GM19395 (cell line): ENCODE measurements around the gene TOM1L2.

ENCODE experiments used
- ATAC-seq: cut with Tn5 transposase; IDR thresholded peaks from one replicate; pipeline ENCODE4 v1.9.1; 2021; ENCODE audit warnings: mild to moderate bottlenecking, moderate library complexity; ENCODE audit not compliant: unreplicated experiment

The TOM1L2 gene

GRCh38 chr17:17877529-17878358 lies 94.5 kb downstream of the TOM1L2 start:
- no peak for ATAC-seq

DNA sequence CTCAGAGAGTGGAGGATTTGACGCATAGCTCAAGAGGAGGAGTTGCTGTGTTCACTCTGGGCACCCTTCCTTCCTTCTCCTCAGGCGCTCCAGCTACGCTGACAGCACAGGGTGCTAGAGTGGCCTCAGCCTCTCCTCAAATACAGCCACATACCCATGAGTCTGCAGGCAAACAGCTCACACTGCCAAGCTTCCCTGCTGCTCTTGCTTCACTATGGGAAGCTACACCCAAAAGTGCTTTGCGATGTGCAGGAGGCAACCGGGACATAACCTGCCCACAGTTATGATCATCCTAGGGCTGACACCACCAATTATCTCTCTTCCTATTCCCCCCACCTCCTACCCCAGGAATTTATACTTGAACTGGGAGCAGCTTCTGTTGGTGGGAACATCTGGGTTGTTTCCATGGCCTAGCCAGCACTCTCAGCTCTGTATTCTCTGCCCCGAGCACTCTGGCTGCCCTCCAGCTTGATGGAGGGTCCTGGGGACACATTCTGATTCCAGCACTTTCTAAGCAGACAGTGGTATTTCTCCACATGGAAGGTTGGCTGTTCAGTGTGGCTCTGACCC lies 95.2 kb downstream of the TOM1L2 start:
- ATAC-seq: no peak

GRCh38 chr17:17874478-17874877 lies 97.7 kb downstream of the TOM1L2 start:
- ATAC-seq: no peak

- no peak for ATAC-seq
Measured at GRCh38 chr17:17873450-17873991, 98.7 kb downstream of the TOM1L2 start.

- ATAC-seq: no peak
Measured at GRCh38 chr17:17872547-17873345, 99.5 kb downstream of the TOM1L2 start.

DNA sequence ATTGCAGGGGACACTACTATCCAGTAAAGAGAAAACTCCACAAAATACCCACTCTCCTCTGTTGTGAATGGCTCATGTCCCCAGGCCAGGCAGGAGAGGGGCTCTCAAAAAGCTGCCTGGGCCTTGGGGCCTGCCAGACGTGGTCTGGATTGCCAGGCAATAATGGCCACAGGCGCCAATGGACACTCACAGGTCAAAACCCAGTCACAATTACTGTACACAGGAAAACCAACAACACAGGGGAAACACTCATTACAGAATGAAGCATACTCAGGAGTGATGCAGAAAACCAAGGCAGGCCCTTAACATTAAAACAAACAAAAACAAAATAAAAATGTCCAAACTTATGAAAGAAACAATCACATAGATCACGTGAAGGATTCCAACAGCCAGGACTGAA lies 100.3 kb downstream of the TOM1L2 start:
- no peak for ATAC-seq

DNA sequence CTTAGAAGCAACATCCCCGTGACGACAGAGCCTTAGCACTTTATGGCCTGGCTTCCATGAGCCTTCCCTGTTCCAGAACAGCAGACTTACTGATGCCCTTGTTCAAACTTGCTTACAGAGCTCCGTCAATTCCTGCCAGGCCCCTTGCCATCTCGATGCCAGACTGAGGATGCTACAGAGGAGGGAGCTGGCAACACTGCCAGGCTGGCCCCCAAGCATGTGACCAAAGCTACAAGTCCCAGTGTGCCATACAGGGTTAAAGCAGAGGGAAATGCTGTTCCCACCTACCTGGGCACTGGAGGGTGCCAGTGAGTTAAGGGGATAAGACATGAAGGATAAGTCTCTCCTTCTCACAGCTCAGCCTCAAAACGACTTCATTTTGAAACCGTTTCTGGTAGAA lies 102.0 kb downstream of the TOM1L2 start:
- ATAC-seq: no peak

DNA sequence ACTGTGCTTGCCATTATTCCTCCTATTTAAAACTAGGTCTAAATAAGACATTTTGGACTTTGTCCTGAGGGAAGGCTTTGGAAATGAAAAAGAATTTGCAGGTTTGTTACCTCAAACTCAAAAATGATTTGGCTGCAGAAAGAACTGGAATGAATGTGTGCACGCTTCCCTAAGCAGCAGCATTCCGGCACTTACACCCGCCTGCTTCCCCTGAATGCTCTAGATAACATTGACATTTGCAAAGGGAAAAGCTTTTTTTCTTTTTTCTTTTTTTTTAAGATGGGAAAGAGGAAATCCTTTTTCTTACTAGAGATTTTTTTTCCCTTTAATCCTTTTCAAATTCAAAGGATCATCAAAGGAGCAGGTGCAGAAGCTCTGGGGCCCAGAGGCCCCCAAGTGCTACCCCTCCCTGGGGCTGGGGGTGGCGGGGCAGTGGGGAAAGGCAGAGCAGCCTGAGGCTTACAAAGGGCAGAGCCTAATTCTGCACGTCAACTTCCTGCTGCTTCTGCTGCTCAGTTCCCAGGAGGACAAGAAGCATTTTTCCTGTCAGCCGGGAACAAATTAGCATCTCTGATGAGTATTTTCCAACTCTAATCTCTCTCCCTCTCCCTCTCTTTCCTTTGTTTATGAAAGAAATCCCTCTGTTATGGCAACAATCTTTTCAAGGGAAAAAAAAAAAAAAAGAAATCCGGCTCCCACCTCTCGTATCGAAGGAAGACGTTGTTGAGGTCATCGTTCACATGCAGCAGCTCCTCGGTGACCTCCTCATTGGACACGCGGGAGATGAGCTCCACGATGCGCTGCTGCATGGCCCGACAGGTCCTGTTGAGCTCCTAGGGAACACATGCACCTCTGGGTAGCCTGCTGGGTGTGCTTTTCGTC lies 103.3 kb downstream of the TOM1L2 start:
- no peak for ATAC-seq

- ATAC-seq: no peak
Measured at GRCh38 chr17:17866897-17867296, 105.3 kb downstream of the TOM1L2 start.

DNA sequence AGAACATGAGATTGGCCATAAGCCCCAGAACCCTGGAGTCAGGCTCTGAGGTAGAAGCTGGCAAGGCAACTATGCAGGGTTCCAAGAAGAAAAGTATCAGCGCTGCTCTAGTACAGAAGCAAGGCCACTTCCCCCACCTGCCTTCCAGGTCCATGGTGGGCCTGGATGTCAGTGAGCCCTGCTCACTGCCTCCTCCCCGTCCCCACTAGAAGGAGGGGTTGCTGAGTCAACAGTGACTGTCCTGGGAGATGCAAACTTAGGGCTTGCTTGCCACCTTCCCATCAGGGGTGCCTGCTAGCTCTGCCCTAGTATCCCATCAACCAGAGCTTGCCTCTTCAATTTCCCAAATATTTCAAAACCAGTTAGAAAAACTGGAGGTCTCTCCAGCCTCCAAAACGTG lies 105.8 kb downstream of the TOM1L2 start:
- ATAC-seq: no peak

DNA sequence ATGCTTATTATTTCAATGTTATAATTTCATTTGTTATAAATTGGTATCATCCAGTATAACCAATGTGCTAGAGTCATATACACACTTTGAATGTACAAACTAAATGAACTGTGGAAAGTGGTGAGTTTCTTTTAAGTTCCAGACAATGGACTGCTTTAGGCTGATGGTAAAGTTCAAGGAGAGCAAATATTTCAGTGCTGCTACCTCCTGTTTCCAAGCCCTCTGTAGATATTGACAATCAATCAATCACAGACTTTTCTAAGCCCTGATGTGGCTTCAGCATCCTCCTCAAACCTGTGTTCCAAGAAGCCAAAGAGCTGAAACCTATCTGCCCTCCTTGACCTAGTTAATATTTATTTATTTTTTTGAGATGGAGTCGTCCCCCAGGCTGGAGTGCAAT lies 107.2 kb downstream of the TOM1L2 start:
- ATAC-seq: no peak

- no peak for ATAC-seq
Measured at GRCh38 chr17:17860766-17861107, 111.5 kb downstream of the TOM1L2 start.

- no peak for ATAC-seq
Measured at GRCh38 chr17:17859909-17860765, 112.1 kb downstream of the TOM1L2 start.

DNA sequence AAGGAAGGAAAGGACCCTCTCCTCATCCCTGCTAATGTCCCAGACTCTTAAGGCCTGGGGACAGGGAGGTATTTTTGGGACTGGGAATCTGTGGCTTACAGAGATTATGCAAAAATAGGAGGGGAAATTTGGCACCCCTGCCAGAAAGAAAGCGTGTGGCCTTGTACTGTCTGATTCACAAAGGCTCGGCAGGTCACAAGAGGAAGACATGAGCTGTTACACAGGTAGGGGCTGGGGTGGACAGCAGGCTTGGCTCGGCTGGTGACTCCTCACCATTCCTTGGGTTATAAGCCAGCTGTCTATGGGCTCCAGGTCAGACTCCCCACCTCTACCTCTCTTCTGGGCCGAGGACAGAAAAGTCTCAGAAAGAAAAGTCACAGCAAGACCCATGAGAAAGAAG lies 114.7 kb downstream of the TOM1L2 start:
- ATAC-seq: no peak

DNA sequence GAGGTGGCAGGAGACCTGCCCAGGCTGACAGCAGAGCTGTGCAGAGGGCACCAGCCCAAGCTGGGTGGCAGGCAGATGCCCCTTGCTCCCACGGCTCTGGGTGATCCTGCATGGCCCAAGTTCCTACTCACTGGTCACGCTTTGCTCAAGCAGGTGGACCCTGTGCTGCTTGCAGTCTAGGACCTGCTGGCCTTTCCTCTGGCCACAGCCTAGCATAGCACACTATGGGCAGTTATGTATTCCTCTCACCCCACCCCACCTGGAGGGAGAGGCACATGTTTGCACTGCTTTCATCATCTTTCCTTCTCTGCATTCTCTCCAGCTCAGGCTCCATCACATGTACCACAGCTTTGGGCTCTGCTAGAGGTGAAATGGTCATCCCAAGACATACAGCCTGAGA lies 115.8 kb downstream of the TOM1L2 start:
- no peak for ATAC-seq

DNA sequence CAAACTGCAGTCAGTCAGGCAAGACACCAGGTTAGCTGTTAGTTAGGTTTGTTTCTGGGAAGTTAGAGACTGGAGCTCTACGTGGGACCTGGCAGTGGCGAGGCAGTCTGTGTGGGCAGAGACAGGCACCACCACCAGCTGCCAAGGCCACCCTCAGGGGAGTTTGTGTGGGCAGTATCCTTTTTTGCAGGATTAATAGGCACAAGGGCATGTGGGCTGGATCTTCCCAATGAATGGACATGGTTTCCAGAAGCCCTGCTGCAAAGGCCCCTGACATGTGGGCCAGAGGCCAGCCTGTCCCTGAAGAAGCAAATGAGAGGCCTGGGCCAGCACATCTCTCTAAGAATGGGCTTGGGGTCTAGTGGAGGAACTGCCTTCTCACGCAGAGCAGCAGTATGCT lies 116.2 kb downstream of the TOM1L2 start:
- no peak for ATAC-seq

GRCh38 chr17:17853811-17854447 lies 118.3 kb downstream of the TOM1L2 start:
- no peak for ATAC-seq

GRCh38 chr17:17852930-17853329 lies 119.3 kb downstream of the TOM1L2 start:
- ATAC-seq: no peak
